ENCODE results near the gene LIF. TPM values are rescaled to one million over a fixed set of nuclear protein-coding genes. Genes with fewer than 3 reads are reported as not detected.

The LIF gene
- total RNA-seq, 3 donors from 2014 or later (not counting 1 experiment from before 2014, with no cell fraction given): 2.0 to 2.7 (median 2.6) TPM

- no peaks in the 10 kb centered on the region for H3K9me3 ChIP-seq (ENCODE audit: control insufficient read depth, insufficient read depth, low read length)
- H3K27ac ChIP-seq (ENCODE audit: low read length): no peak overlapping the region
- H3K4me1 Mint-ChIP-seq: peaks cover 23 to 45% of the 10 kb centered on the region in 2 donors
- peaks cover 32% of the 10 kb centered on the region for H3K4me1 ChIP-seq (ENCODE audit: control insufficient read depth, insufficient read depth, low read length)
- no peaks in the 10 kb centered on the region for H3K27me3 ChIP-seq (ENCODE audit: control insufficient read depth, insufficient read depth, low read length)
- no peak overlapping the region for H3K4me3 Mint-ChIP-seq
- no peaks in the 10 kb centered on the region for H3K36me3 ChIP-seq (ENCODE audit: control insufficient read depth, insufficient read depth, low read length)
- 53% methylated on average over 8 of the region's 8 CpGs for WGBS (ENCODE audit: insufficient coverage)
- peak in 1 of 2 donors; percentile 63 for DNase-seq
- intact Hi-C loops (cut with micrococcal nuclease): no loop called here
- TF ChIP-seq, protein P1, sequence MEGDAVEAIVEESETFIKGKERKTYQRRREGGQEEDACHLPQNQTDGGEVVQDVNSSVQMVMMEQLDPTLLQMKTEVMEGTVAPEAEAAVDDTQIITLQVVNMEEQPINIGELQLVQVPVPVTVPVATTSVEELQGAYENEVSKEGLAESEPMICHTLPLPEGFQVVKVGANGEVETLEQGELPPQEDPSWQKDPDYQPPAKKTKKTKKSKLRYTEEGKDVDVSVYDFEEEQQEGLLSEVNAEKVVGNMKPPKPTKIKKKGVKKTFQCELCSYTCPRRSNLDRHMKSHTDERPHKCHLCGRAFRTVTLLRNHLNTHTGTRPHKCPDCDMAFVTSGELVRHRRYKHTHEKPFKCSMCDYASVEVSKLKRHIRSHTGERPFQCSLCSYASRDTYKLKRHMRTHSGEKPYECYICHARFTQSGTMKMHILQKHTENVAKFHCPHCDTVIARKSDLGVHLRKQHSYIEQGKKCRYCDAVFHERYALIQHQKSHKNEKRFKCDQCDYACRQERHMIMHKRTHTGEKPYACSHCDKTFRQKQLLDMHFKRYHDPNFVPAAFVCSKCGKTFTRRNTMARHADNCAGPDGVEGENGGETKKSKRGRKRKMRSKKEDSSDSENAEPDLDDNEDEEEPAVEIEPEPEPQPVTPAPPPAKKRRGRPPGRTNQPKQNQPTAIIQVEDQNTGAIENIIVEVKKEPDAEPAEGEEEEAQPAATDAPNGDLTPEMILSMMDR (IDR thresholded peaks at IDR 0.05): no peak
- no peak overlapping the region for H3K4me3 ChIP-seq (ENCODE audit: low read length)
- no peaks in the 10 kb centered on the region for H3K9me3 Mint-ChIP-seq
- peak overlapping the region in 1 of 2 donors; percentile 76 for H3K27ac Mint-ChIP-seq
- peaks cover 22 to 24% of the 10 kb centered on the region in 2 donors for H3K27me3 Mint-ChIP-seq (ENCODE audit: low read depth in 2 of 2)
- no peaks in the 10 kb centered on the region for H3K36me3 Mint-ChIP-seq
- ATAC-seq: peak in 2 of 3 donors; percentile 22 to 52
Observed at GRCh38 chr22:30275625-30276024, 29.1 kb upstream of the LIF start.

- H3K4me1 ChIP-seq (ENCODE audit: control insufficient read depth, insufficient read depth, low read length): peaks cover 28% of the 10 kb centered on the region
- ATAC-seq: no peak
- H3K27me3 Mint-ChIP-seq (ENCODE audit: low read depth in 2 of 2): peaks cover 21 to 22% of the 10 kb centered on the region in 2 donors
Observed at GRCh38 chr22:30274437-30274812, 27.9 kb upstream of the LIF start.

DNA sequence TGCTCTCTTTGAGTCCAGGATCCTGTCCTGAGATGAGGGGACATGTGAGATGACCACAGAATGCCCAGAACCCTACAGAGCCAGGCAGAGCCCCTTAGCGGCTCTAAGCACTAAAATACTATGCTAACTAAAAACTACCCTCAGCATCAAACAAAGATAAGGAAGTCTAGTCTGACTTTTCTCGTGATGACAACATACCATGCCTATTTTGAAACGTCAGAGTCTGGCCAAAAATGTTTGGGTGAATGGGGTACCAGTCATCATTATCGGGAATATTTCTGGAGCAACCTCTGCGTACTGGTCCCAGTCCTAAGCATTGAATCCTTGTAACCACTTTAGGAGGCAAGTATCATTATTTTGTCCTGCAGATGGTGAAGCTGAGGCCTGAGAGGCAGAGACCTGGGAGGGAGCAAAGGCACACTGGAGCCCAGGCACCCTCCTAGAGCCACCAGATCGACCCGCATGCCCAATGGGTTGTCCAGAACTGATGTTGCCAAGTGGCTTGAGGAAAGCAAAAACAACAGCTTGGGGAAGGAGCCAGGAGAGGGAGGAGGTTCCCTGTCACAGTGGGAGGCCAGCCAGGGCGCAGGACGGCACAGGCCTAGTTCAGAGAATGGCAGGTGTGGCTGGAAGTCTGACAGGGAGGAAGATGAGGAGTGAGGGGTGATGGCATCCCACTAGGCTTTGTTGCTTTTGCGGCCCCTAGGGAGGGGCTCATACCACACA is 27.3 kb upstream of the LIF start:
- ATAC-seq: no peak
- H3K4me3 ChIP-seq (ENCODE audit: low read length): no peak overlapping the region
- TF ChIP-seq, protein P1 (IDR thresholded peaks at IDR 0.05): no peak
- H3K27ac ChIP-seq (ENCODE audit: low read length): no peak overlapping the region
- H3K4me1 Mint-ChIP-seq: peaks cover 19 to 42% of the 10 kb centered on the region in 2 donors
- no peaks in the 10 kb centered on the region for H3K27me3 ChIP-seq (ENCODE audit: control insufficient read depth, insufficient read depth, low read length)
- peaks cover 24% of the 10 kb centered on the region for H3K4me1 ChIP-seq (ENCODE audit: control insufficient read depth, insufficient read depth, low read length)
- H3K9me3 ChIP-seq (ENCODE audit: control insufficient read depth, insufficient read depth, low read length): no peaks in the 10 kb centered on the region
- no peaks in the 10 kb centered on the region for H3K9me3 Mint-ChIP-seq
- H3K36me3 Mint-ChIP-seq: no peaks in the 10 kb centered on the region
- H3K4me3 Mint-ChIP-seq: no peak overlapping the region
- intact Hi-C loops (cut with micrococcal nuclease): no loop called here
- no peak for DNase-seq
- WGBS (ENCODE audit: insufficient coverage): 81% methylated on average over 10 of the region's 10 CpGs
- H3K27me3 Mint-ChIP-seq (ENCODE audit: low read depth in 2 of 2): peaks cover 19 to 22% of the 10 kb centered on the region in 2 donors
- no peaks in the 10 kb centered on the region for H3K36me3 ChIP-seq (ENCODE audit: control insufficient read depth, insufficient read depth, low read length)
- H3K27ac Mint-ChIP-seq: peak overlapping the region in 1 of 2 donors; percentile 67

More at GRCh38 chr22:30274437-30274812, 27.9 kb upstream of the LIF start:
- Mint-ChIP-seq H3K4me3 (no peak overlapping the region), H3K36me3 (no peaks in the 10 kb centered on the region), H3K9me3 (no peaks in the 10 kb centered on the region), H3K4me1 (peaks cover 19 to 41% of the 10 kb centered on the region in 2 donors), H3K27ac (peak overlapping the region in 1 of 2 donors; percentile 12)
- H3K4me3 ChIP-seq (ENCODE audit: low read length): no peak overlapping the region
- no peaks in the 10 kb centered on the region for H3K27me3 ChIP-seq (ENCODE audit: control insufficient read depth, insufficient read depth, low read length)
- intact Hi-C loops (cut with micrococcal nuclease): no loop called here
- H3K9me3 ChIP-seq (ENCODE audit: control insufficient read depth, insufficient read depth, low read length): no peaks in the 10 kb centered on the region
- DNase-seq: no peak
- TF ChIP-seq, protein P1 (IDR thresholded peaks at IDR 0.05): no peak
- no peaks in the 10 kb centered on the region for H3K36me3 ChIP-seq (ENCODE audit: control insufficient read depth, insufficient read depth, low read length)
- 93% methylated on average over 7 of the region's 9 CpGs for WGBS (ENCODE audit: insufficient coverage)
- H3K27ac ChIP-seq (ENCODE audit: low read length): no peak overlapping the region
